ENCODE data around the gene DNAH11. TPM values are rescaled to one million over a fixed set of nuclear protein-coding genes. Genes with fewer than 3 reads are reported as not detected.
A peak's percentile ranks its signal among the peaks of the same experiment; 100 is the strongest.

Gene DNAH11
- total and polyA plus RNA-seq, 2 donors (not counting 1 experiment from before 2014, with no cell fraction given) = 0.33 to 0.34 TPM

- Histone ChIP-seq H3K36me3 (ENCODE audit: control insufficient read depth, insufficient read depth, low read length) (peaks cover under 1% of the 10 kb centered on the region), H3K27ac (ENCODE audit: insufficient read depth, low read length) (no peak overlapping the region), H3K4me3 (replicated peaks in 1 of 4; ENCODE audit: control extremely low read depth in 1 of 4, insufficient read depth in 1 of 4, low read depth in 3 of 4, low read length in 4 of 4) (no peak overlapping the region), H3K4me1 (ENCODE audit: control insufficient read depth, extremely low read depth, insufficient read depth, low read length) (no peaks in the 10 kb centered on the region), H3K9me3 (ENCODE audit: control insufficient read depth, insufficient read depth, low read depth, low read length) (no peaks in the 10 kb centered on the region), H3K27me3 (ENCODE audit: control insufficient read depth, insufficient read depth, low read length) (no peaks in the 10 kb centered on the region), H2AFZ (ENCODE audit: low read length) (no peak overlapping the region), H4K20me1 (ENCODE audit: control insufficient read depth, extremely low read depth, insufficient read depth, low read length) (no peaks in the 10 kb centered on the region), H3K4me2 (ENCODE audit: extremely low read depth, insufficient read depth, low read length) (no peak overlapping the region), H3K79me2 (ENCODE audit: control insufficient read depth, insufficient read depth, low read length) (no peaks in the 10 kb centered on the region), H3K9ac (ENCODE audit: insufficient read depth, low read length) (no peak overlapping the region)
- TF ChIP-seq EZH2 (IDR thresholded peaks at IDR 0.05; ENCODE audit: low read length, missing control alignments) = no peak
- TF ChIP-seq, protein P1, sequence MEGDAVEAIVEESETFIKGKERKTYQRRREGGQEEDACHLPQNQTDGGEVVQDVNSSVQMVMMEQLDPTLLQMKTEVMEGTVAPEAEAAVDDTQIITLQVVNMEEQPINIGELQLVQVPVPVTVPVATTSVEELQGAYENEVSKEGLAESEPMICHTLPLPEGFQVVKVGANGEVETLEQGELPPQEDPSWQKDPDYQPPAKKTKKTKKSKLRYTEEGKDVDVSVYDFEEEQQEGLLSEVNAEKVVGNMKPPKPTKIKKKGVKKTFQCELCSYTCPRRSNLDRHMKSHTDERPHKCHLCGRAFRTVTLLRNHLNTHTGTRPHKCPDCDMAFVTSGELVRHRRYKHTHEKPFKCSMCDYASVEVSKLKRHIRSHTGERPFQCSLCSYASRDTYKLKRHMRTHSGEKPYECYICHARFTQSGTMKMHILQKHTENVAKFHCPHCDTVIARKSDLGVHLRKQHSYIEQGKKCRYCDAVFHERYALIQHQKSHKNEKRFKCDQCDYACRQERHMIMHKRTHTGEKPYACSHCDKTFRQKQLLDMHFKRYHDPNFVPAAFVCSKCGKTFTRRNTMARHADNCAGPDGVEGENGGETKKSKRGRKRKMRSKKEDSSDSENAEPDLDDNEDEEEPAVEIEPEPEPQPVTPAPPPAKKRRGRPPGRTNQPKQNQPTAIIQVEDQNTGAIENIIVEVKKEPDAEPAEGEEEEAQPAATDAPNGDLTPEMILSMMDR (conservative IDR thresholded peaks at IDR 0.05 in 1 of 2, IDR thresholded peaks at IDR 0.05 in 1 of 2; ENCODE audit: low read depth in 1 of 2, low read length in 2 of 2) = no peak
- no peak for DNase-seq (ENCODE audit: low read depth in 2 of 2)
Measured at GRCh38 chr7:21898265-21898930, 355.6 kb downstream of the DNAH11 start.

DNA sequence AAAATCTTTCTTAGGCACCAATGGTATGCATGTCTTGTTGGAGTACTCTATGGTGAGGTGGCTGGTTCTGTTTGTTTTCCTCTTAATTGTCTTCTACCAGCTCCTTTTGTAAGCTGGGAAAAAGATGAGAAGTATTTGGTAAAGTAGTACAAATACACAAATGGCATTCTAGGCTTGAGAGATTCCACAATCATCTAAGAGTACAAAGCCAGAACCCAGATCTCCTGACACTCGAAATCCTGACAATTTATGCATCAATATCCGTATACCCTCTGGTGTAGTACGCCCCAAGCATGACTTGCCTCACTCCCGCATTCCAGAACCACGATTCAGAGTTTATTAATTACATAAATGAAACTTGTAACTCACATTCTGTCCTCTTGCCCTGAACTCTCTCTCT, 359.4 kb downstream of the DNAH11 start:
- H3K4me3 ChIP-seq (replicated peaks in 1 of 4; ENCODE audit: control extremely low read depth in 1 of 4, insufficient read depth in 1 of 4, low read depth in 3 of 4, low read length in 4 of 4) = no peak overlapping the region
- peaks cover 5% of the 10 kb centered on the region for H3K36me3 ChIP-seq (ENCODE audit: control insufficient read depth, insufficient read depth, low read length)
- DNase-seq (ENCODE audit: low read depth in 2 of 2) = peak; percentile 50 to 64
- no peaks in the 10 kb centered on the region for H3K4me1 ChIP-seq (ENCODE audit: control insufficient read depth, extremely low read depth, insufficient read depth, low read length)
- H3K4me2 ChIP-seq (ENCODE audit: extremely low read depth, insufficient read depth, low read length) = no peak overlapping the region
- H3K27me3 ChIP-seq (ENCODE audit: control insufficient read depth, insufficient read depth, low read length) = no peaks in the 10 kb centered on the region
- no peak overlapping the region for H3K9ac ChIP-seq (ENCODE audit: insufficient read depth, low read length)
- H2AFZ ChIP-seq (ENCODE audit: low read length) = no peak overlapping the region
- H3K79me2 ChIP-seq (ENCODE audit: control insufficient read depth, insufficient read depth, low read length) = no peaks in the 10 kb centered on the region
- H3K9me3 ChIP-seq (ENCODE audit: control insufficient read depth, insufficient read depth, low read depth, low read length) = no peaks in the 10 kb centered on the region
- no peaks in the 10 kb centered on the region for H4K20me1 ChIP-seq (ENCODE audit: control insufficient read depth, extremely low read depth, insufficient read depth, low read length)
- TF ChIP-seq, protein P1 (conservative IDR thresholded peaks at IDR 0.05 in 1 of 2, IDR thresholded peaks at IDR 0.05 in 1 of 2; ENCODE audit: low read depth in 1 of 2, low read length in 2 of 2) = no peak
- TF ChIP-seq EZH2 (IDR thresholded peaks at IDR 0.05; ENCODE audit: low read length, missing control alignments) = no peak
- no peak overlapping the region for H3K27ac ChIP-seq (ENCODE audit: insufficient read depth, low read length)

- peaks cover 5% of the 10 kb centered on the region for H3K36me3 ChIP-seq (ENCODE audit: control insufficient read depth, insufficient read depth, low read length)
- H3K4me2 ChIP-seq (ENCODE audit: extremely low read depth, insufficient read depth, low read length) = no peak overlapping the region
- H2AFZ ChIP-seq (ENCODE audit: low read length) = no peak overlapping the region
- no peak overlapping the region for H3K27ac ChIP-seq (ENCODE audit: insufficient read depth, low read length)
- TF ChIP-seq EZH2 (IDR thresholded peaks at IDR 0.05; ENCODE audit: low read length, missing control alignments) = no peak
- TF ChIP-seq, protein P1 (conservative IDR thresholded peaks at IDR 0.05 in 1 of 2, IDR thresholded peaks at IDR 0.05 in 1 of 2; ENCODE audit: low read depth in 1 of 2, low read length in 2 of 2) = no peak
- H4K20me1 ChIP-seq (ENCODE audit: control insufficient read depth, extremely low read depth, insufficient read depth, low read length) = no peaks in the 10 kb centered on the region
- no peaks in the 10 kb centered on the region for H3K9me3 ChIP-seq (ENCODE audit: control insufficient read depth, insufficient read depth, low read depth, low read length)
- H3K79me2 ChIP-seq (ENCODE audit: control insufficient read depth, insufficient read depth, low read length) = no peaks in the 10 kb centered on the region
- H3K9ac ChIP-seq (ENCODE audit: insufficient read depth, low read length) = no peak overlapping the region
- no peaks in the 10 kb centered on the region for H3K27me3 ChIP-seq (ENCODE audit: control insufficient read depth, insufficient read depth, low read length)
- H3K4me1 ChIP-seq (ENCODE audit: control insufficient read depth, extremely low read depth, insufficient read depth, low read length) = no peaks in the 10 kb centered on the region
- no peak overlapping the region for H3K4me3 ChIP-seq (replicated peaks in 1 of 4; ENCODE audit: control extremely low read depth in 1 of 4, insufficient read depth in 1 of 4, low read depth in 3 of 4, low read length in 4 of 4)
- no peak for DNase-seq (ENCODE audit: low read depth in 2 of 2)
Measured at GRCh38 chr7:21903020-21903786, 360.4 kb downstream of the DNAH11 start.

Measured in fibroblast of lung (primary cell).